Measurements from ENCODE around the gene SLC22A16.

Gene SLC22A16

GRCh38 chr6:110401585-110402176 is 74.7 kb downstream of the SLC22A16 start:
- no peak overlapping the region for H3K4me3 ChIP-seq (ENCODE audit: low read depth, low read length)
- DNase-seq = no peak
- in situ Hi-C loops (cut with HindIII; ENCODE audit: low pct_ligation_motif_present, low sequenced_read_pairs) = no loop called here
- H3K36me3 ChIP-seq (replicated peaks) = no peaks in the 10 kb centered on the region
- no peak for TF ChIP-seq CTCF (IDR thresholded peaks at IDR 0.05; ENCODE audit: low read depth, low read length, missing control alignments)
- no peaks in the 10 kb centered on the region for H3K27me3 ChIP-seq (replicated peaks)
- no peak overlapping the region for H3K27ac ChIP-seq

- Histone ChIP-seq H3K36me3 (replicated peaks) (no peaks in the 10 kb centered on the region), H3K27ac (no peak overlapping the region), H3K27me3 (replicated peaks) (no peaks in the 10 kb centered on the region), H3K4me3 (ENCODE audit: low read depth, low read length) (peak overlapping the region; percentile 51)
- DNase-seq = no peak
- in situ Hi-C loops (cut with HindIII; ENCODE audit: low pct_ligation_motif_present, low sequenced_read_pairs) = no loop called here
- no peak for TF ChIP-seq CTCF (IDR thresholded peaks at IDR 0.05; ENCODE audit: low read depth, low read length, missing control alignments)
These were observed 76.2 kb downstream of the SLC22A16 start for GRCh38 chr6:110400208-110400607.

GRCh38 chr6:110399219-110400071 is 77.0 kb downstream of the SLC22A16 start:
- peak; percentile 20 for TF ChIP-seq CTCF (IDR thresholded peaks at IDR 0.05; ENCODE audit: low read depth, low read length, missing control alignments)
- Histone ChIP-seq H3K27me3 (replicated peaks) (no peaks in the 10 kb centered on the region), H3K4me3 (ENCODE audit: low read depth, low read length) (peak overlapping the region; percentile 51), H3K36me3 (replicated peaks) (no peaks in the 10 kb centered on the region), H3K27ac (no peak overlapping the region)
- in situ Hi-C loops (cut with HindIII; ENCODE audit: low pct_ligation_motif_present, low sequenced_read_pairs) = no loop called here
- no peak for DNase-seq

GRCh38 chr6:110398778-110399177 is 77.6 kb downstream of the SLC22A16 start:
- Histone ChIP-seq H3K27ac (no peak overlapping the region), H3K27me3 (replicated peaks) (no peaks in the 10 kb centered on the region), H3K36me3 (replicated peaks) (no peaks in the 10 kb centered on the region), H3K4me3 (ENCODE audit: low read depth, low read length) (no peak overlapping the region)
- no peak for TF ChIP-seq CTCF (IDR thresholded peaks at IDR 0.05; ENCODE audit: low read depth, low read length, missing control alignments)
- peak; percentile 37 for DNase-seq
- in situ Hi-C loops (cut with HindIII; ENCODE audit: low pct_ligation_motif_present, low sequenced_read_pairs) = no loop called here

GRCh38 chr6:110395221-110395620 is 81.2 kb downstream of the SLC22A16 start:
- no peak for DNase-seq
- TF ChIP-seq CTCF (IDR thresholded peaks at IDR 0.05; ENCODE audit: low read depth, low read length, missing control alignments) = no peak
- no peak overlapping the region for H3K27ac ChIP-seq
- H3K27me3 ChIP-seq (replicated peaks) = no peaks in the 10 kb centered on the region
- H3K4me3 ChIP-seq (ENCODE audit: low read depth, low read length) = no peak overlapping the region
- no peaks in the 10 kb centered on the region for H3K36me3 ChIP-seq (replicated peaks)
- in situ Hi-C loops (cut with HindIII; ENCODE audit: low pct_ligation_motif_present, low sequenced_read_pairs) = no loop called here
